Measurements from ENCODE around the gene NBAS. TPM values are rescaled to one million over a fixed set of nuclear protein-coding genes. Genes with fewer than 3 reads are reported as not detected.

Gene NBAS
- total and polyA plus RNA-seq, 7 donors, result 19.5 to 52.8 (median 27.0) TPM

DNA sequence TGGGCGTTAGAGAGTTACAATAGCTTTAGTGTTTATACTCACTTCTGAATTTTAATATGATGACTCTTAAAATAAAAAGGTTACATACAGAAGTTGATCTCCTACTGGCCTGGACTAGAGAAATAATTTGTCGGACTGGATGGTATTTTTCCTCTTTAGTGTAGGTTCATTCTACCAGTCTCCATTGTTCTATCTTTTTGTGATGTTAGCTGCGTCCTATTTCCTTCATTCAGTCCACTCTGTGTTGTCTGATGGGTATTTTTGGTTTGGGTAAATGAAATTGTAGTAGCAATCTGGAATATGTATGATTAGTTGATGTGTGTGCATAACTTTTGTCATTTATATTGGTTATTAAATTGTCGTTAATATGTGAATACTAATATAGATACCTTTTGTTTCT, 35.8 kb upstream of the NBAS start:
- no peaks in the 10 kb centered on the region for H3K9me3 ChIP-seq
- WGBS, 3 donors, result 83 to 93% (median 89%) methylated on average over 4 of the region's 4 CpGs
- ATAC-seq (no peak), DNase-seq (no peak)
- no peaks in the 10 kb centered on the region for H3K27me3 ChIP-seq (ENCODE audit: insufficient read depth in 3 of 3, low read length in 2 of 3)
- H3K36me3 ChIP-seq (ENCODE audit: insufficient read depth in 1 of 2, low read depth in 1 of 2), result peaks cover 6 to 76% of the 10 kb centered on the region in 2 donors
- intact Hi-C loops (cut with DNase I), result loop anchor here in 1 of 2 donors (5.0 kb wide), 1 partner anchor 35 kb away; no protein-coding TSS in a partner anchor
- H3K4me3 ChIP-seq, result no peak overlapping the region
- no peak overlapping the region for H3K27ac ChIP-seq
- H3K4me1 ChIP-seq, result peaks cover 21% of the 10 kb centered on the region
- TF ChIP-seq, protein P1, sequence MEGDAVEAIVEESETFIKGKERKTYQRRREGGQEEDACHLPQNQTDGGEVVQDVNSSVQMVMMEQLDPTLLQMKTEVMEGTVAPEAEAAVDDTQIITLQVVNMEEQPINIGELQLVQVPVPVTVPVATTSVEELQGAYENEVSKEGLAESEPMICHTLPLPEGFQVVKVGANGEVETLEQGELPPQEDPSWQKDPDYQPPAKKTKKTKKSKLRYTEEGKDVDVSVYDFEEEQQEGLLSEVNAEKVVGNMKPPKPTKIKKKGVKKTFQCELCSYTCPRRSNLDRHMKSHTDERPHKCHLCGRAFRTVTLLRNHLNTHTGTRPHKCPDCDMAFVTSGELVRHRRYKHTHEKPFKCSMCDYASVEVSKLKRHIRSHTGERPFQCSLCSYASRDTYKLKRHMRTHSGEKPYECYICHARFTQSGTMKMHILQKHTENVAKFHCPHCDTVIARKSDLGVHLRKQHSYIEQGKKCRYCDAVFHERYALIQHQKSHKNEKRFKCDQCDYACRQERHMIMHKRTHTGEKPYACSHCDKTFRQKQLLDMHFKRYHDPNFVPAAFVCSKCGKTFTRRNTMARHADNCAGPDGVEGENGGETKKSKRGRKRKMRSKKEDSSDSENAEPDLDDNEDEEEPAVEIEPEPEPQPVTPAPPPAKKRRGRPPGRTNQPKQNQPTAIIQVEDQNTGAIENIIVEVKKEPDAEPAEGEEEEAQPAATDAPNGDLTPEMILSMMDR (IDR thresholded peaks at IDR 0.05), result no peak

DNA sequence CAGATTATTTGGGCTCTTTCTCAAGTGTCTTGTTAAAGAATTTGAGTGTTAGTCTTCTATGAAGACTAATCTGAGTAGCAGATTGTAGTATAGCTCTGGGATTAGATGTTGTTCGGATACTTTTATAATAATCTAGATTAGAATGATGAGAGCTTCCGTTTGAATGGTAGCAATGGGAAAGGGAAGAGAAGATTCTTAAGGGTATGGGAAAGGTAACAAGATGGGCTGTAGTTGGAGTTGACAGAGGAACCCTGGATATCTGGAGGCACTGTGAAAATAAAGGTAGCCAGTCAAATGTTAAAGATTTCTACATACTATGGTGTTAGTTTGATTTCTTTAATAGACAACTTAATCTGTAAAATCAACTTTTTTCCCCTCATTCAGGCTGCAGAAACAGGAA, 35.2 kb upstream of the NBAS start:
- TF ChIP-seq, protein P1 (IDR thresholded peaks at IDR 0.05), result no peak
- DNase-seq, result no peak
- Histone ChIP-seq H3K27ac (no peak overlapping the region), H3K36me3 (ENCODE audit: insufficient read depth in 1 of 2, low read depth in 1 of 2) (peaks cover 6 to 70% of the 10 kb centered on the region in 2 donors), H3K4me3 (no peak overlapping the region), H3K4me1 (peaks cover 21% of the 10 kb centered on the region), H3K9me3 (no peaks in the 10 kb centered on the region), H3K27me3 (ENCODE audit: insufficient read depth in 3 of 3, low read length in 2 of 3) (no peaks in the 10 kb centered on the region)
- no peak for ATAC-seq
- 86 to 90% (median 89%) methylated on average over 2 of the region's 2 CpGs for WGBS, 3 donors
- intact Hi-C loops (cut with DNase I), result loop anchor here in 1 of 2 donors (5.0 kb wide), 1 partner anchor 36 kb away; no protein-coding TSS in a partner anchor

DNA sequence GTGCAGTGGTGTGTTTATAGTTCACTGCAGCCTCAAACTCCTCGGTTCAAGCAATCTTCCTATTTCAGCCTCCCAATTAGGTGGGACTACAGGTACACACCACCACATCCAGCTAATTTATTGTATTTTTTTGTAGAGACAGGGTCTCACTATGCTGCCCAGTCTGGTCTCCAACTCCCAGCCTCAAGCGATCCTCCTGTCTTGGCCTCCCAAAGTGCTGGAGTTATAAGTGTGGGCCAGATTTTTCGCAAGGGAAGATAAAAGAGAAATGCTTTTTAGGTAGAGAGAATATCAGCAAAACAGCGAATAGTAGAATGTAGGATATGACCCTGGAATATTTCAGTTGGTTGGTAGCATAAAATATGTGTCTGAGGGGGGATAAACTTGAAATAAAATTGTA, 34.8 kb upstream of the NBAS start:
- ATAC-seq (no peak), DNase-seq (no peak)
- no peaks in the 10 kb centered on the region for H3K9me3 ChIP-seq
- H3K36me3 ChIP-seq (ENCODE audit: insufficient read depth in 1 of 2, low read depth in 1 of 2), result peaks cover 6 to 66% of the 10 kb centered on the region in 2 donors
- H3K27ac ChIP-seq, result no peak overlapping the region
- H3K4me3 ChIP-seq, result no peak overlapping the region
- 96 to 99% (median 98%) methylated on average over 4 of the region's 4 CpGs for WGBS, 3 donors
- intact Hi-C loops (cut with DNase I), result loop anchor here in 1 of 2 donors (5.0 kb wide), 1 partner anchor 36 kb away; no protein-coding TSS in a partner anchor
- H3K27me3 ChIP-seq (ENCODE audit: insufficient read depth in 3 of 3, low read length in 2 of 3), result no peaks in the 10 kb centered on the region
- TF ChIP-seq, protein P1 (IDR thresholded peaks at IDR 0.05), result no peak
- peaks cover 21% of the 10 kb centered on the region for H3K4me1 ChIP-seq

DNA sequence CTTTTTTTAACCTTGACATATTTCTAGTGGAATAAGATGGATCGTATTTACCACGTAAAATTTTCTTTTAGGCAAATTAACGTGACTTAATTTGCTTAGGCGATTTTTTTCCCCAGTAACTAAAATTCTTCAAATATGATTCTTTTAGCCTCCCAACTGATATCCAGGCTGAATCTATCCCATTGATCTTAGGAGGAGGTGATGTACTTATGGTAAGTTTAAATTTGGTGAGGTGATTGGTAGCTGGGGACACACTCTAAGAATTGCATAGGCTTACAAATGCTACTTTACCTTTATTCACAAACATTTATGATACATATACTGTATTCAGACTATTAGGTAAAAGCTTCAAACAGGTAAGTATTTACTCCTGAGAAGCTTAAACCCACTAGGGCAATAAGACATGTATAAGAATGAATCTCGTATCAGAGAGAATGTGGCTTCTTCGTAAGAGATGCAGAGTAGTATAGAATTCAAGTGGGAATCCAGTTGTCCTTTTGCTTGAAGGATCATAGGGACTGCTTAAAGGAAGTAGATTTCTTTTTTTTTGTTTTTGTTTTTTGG, 34.3 kb upstream of the NBAS start:
- Histone ChIP-seq H3K9me3 (no peaks in the 10 kb centered on the region), H3K27ac (no peak overlapping the region), H3K4me1 (peaks cover 21% of the 10 kb centered on the region), H3K36me3 (ENCODE audit: insufficient read depth in 1 of 2, low read depth in 1 of 2) (peaks cover 6 to 61% of the 10 kb centered on the region in 2 donors), H3K27me3 (ENCODE audit: insufficient read depth in 3 of 3, low read length in 2 of 3) (no peaks in the 10 kb centered on the region), H3K4me3 (no peak overlapping the region)
- intact Hi-C loops (cut with DNase I), result loop anchor here in 1 of 2 donors (5.0 kb wide), 1 partner anchor 37 kb away; no protein-coding TSS in a partner anchor
- no peak for ATAC-seq
- TF ChIP-seq, protein P1 (IDR thresholded peaks at IDR 0.05), result no peak
- WGBS, 3 donors, result 95 to 97% (median 97%) methylated on average over 6 of the region's 6 CpGs
- DNase-seq, result no peak

Measured in psoas muscle (tissue), 8 donors.